Measurements from ENCODE around the gene LTK. TPM values are rescaled to one million over a fixed set of nuclear protein-coding genes. Genes with fewer than 3 reads are reported as not detected.

Gene LTK
- total and polyA plus RNA-seq, 8 donors: 1.2 to 25.2 (median 6.5) TPM

DNA sequence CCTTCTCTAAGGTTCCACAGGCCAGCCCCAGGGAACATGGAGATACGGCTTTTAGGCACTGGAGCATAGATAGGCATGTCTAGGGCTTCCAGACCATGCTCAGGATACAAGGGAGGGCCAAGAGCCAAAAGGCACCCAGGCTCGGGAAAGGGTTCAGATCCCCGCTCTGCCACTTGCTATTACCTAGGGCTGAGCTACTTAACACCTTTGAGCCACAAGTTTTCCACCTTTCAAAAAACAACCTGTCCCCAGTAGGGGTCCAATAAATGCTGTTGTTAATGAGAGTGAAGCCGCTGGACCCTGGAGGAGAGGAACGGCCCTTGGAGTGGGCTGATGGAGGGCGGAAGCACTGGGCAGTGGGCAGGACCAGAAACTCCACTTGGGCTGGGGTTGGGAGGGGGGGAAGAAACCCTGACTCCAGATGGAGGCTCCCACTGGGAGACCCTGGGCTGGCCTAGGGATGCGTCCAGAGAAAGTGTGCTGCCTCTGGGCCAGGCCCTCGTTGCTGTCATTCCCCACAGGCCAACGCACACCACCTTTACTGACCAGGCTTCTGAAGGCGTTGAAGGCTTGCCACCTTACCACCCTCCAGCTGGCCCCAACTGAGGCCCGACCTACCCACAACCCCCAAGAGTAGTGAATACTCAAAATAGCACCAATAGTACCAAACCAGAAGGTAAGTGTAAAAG lies 28.5 kb downstream of the LTK start:
- H3K4me1 ChIP-seq: peaks cover 20 to 28% (median 25%) of the 10 kb centered on the region in 4 donors
- TF ChIP-seq POLR2AphosphoS5 (IDR thresholded peaks at IDR 0.05): no peak
- no peak for TF ChIP-seq EP300 (IDR thresholded peaks at IDR 0.05)
- no peak for TF ChIP-seq POLR2A (IDR thresholded peaks at IDR 0.05)
- TF ChIP-seq, protein P1, sequence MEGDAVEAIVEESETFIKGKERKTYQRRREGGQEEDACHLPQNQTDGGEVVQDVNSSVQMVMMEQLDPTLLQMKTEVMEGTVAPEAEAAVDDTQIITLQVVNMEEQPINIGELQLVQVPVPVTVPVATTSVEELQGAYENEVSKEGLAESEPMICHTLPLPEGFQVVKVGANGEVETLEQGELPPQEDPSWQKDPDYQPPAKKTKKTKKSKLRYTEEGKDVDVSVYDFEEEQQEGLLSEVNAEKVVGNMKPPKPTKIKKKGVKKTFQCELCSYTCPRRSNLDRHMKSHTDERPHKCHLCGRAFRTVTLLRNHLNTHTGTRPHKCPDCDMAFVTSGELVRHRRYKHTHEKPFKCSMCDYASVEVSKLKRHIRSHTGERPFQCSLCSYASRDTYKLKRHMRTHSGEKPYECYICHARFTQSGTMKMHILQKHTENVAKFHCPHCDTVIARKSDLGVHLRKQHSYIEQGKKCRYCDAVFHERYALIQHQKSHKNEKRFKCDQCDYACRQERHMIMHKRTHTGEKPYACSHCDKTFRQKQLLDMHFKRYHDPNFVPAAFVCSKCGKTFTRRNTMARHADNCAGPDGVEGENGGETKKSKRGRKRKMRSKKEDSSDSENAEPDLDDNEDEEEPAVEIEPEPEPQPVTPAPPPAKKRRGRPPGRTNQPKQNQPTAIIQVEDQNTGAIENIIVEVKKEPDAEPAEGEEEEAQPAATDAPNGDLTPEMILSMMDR (IDR thresholded peaks at IDR 0.05): no peak
- H3K9me3 ChIP-seq: no peaks in the 10 kb centered on the region
- H3K4me3 ChIP-seq: no peak overlapping the region
- intact Hi-C loops (cut with DNase I; ENCODE audit: low total_unique reads): no loop called here
- H3K27me3 ChIP-seq: peaks cover 0 to 19% (median 0%) of the 10 kb centered on the region in 3 donors
- WGBS, 5 donors: 85 to 91% (median 89%) methylated on average over 9 to 11 of the region's 11 CpGs
- H3K36me3 ChIP-seq: peaks cover 15 to 42% (median 33%) of the 10 kb centered on the region in 4 donors
- H3K27ac ChIP-seq: no peak overlapping the region
- DNase-seq: no peak

DNA sequence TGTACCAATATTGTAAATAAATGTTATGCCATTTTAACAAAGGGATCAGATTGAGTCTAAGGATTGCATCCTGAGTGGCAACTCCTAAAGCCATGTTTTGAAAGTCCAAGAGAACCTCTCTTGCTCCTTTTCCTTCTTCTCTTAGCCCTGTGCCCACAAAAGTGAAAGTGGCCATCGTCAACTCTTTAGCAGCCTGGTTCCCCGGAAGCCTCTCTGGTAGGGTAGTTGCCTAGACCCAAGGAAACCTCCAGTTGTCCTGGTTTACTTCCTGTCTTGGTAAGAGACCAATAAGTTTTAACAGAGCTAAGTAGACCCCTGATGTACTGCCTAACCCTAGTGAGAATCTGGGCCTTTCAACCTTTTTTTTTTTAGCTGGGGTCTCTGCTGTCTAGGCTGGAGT lies 30.1 kb downstream of the LTK start:
- Histone ChIP-seq H3K4me1 (peaks cover 20 to 28% (median 25%) of the 10 kb centered on the region in 4 donors), H3K27ac (peak overlapping the region; percentile 61 to 80 (median 70)), H3K9me3 (no peaks in the 10 kb centered on the region), H3K27me3 (peaks cover 0 to 7% (median 0%) of the 10 kb centered on the region in 3 donors), H3K4me3 (peak overlapping the region in 1 of 4 donors; percentile 1), H3K36me3 (peaks cover 30 to 58% (median 48%) of the 10 kb centered on the region in 4 donors)
- intact Hi-C loops (cut with DNase I; ENCODE audit: low total_unique reads): no loop called here
- TF ChIP-seq EP300 (IDR thresholded peaks at IDR 0.05) (no peak), POLR2A (IDR thresholded peaks at IDR 0.05) (no peak), POLR2AphosphoS5 (IDR thresholded peaks at IDR 0.05) (no peak)
- TF ChIP-seq, protein P1 (IDR thresholded peaks at IDR 0.05): no peak
- DNase-seq: no peak
- 49 to 72% (median 68%) methylated on average over 2 of the region's 2 CpGs for WGBS, 5 donors

DNA sequence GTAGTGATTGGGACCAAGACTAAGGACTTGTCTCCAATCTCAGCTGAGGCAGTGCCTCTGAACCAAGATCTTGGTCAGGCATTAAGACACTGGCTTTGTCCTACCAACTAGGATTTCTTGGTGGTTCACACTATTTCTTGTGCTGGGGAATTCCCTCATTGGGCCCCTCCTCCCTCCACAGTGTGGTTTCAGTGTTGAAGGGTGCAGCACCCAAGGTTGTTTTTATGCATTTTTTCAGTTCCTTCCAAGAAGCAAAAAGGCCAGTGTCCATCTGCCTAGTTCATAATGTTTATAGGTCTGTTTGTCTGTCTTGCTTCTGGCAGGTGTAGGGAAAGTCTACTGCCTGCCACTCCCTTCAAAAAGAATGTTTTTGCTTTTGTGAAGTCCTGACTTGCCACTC lies 30.5 kb downstream of the LTK start:
- peaks cover 0 to 6% (median 0%) of the 10 kb centered on the region in 3 donors for H3K27me3 ChIP-seq
- H3K27ac ChIP-seq: peak overlapping the region; percentile 61 to 80 (median 70)
- H3K4me1 ChIP-seq: peaks cover 20 to 28% (median 25%) of the 10 kb centered on the region in 4 donors
- DNase-seq: peak in 1 of 2 donors; percentile 38
- TF ChIP-seq POLR2AphosphoS5 (IDR thresholded peaks at IDR 0.05): no peak
- TF ChIP-seq EP300 (IDR thresholded peaks at IDR 0.05): no peak
- no peak for TF ChIP-seq POLR2A (IDR thresholded peaks at IDR 0.05)
- TF ChIP-seq, protein P1 (IDR thresholded peaks at IDR 0.05): no peak
- peak overlapping the region in 2 of 4 donors; percentile 1 to 5 for H3K4me3 ChIP-seq
- no peaks in the 10 kb centered on the region for H3K9me3 ChIP-seq
- intact Hi-C loops (cut with DNase I; ENCODE audit: low total_unique reads): no loop called here
- peaks cover 33 to 62% (median 52%) of the 10 kb centered on the region in 4 donors for H3K36me3 ChIP-seq

GRCh38 chr15:41482110-41482877 lies 31.3 kb downstream of the LTK start:
- peak overlapping the region; percentile 61 to 76 (median 70) for H3K27ac ChIP-seq
- intact Hi-C loops (cut with DNase I; ENCODE audit: low total_unique reads): no loop called here
- H3K4me3 ChIP-seq: peak overlapping the region in 1 of 4 donors; percentile 1
- H3K9me3 ChIP-seq: no peaks in the 10 kb centered on the region
- peaks cover 0 to 6% (median 0%) of the 10 kb centered on the region in 3 donors for H3K27me3 ChIP-seq
- TF ChIP-seq, protein P1 (IDR thresholded peaks at IDR 0.05): no peak
- no peak for TF ChIP-seq POLR2A (IDR thresholded peaks at IDR 0.05)
- no peak for TF ChIP-seq EP300 (IDR thresholded peaks at IDR 0.05)
- TF ChIP-seq POLR2AphosphoS5 (IDR thresholded peaks at IDR 0.05): peak in 2 of 3 donors; percentile 35 to 39
- peak; percentile 29 to 68 for DNase-seq
- peaks cover 40 to 70% (median 61%) of the 10 kb centered on the region in 4 donors for H3K36me3 ChIP-seq
- 46 to 58% (median 55%) methylated on average over 9 of the region's 9 CpGs for WGBS, 5 donors
- peaks cover 20 to 28% (median 25%) of the 10 kb centered on the region in 4 donors for H3K4me1 ChIP-seq

Measured in stomach (tissue), 9 donors.